ENCODE data around the gene JMJD8. TPM values are rescaled to one million over a fixed set of nuclear protein-coding genes. Genes with fewer than 3 reads are reported as not detected.

The JMJD8 gene
- polyA plus RNA-seq, 1 experiment, result 91.8 TPM

DNA sequence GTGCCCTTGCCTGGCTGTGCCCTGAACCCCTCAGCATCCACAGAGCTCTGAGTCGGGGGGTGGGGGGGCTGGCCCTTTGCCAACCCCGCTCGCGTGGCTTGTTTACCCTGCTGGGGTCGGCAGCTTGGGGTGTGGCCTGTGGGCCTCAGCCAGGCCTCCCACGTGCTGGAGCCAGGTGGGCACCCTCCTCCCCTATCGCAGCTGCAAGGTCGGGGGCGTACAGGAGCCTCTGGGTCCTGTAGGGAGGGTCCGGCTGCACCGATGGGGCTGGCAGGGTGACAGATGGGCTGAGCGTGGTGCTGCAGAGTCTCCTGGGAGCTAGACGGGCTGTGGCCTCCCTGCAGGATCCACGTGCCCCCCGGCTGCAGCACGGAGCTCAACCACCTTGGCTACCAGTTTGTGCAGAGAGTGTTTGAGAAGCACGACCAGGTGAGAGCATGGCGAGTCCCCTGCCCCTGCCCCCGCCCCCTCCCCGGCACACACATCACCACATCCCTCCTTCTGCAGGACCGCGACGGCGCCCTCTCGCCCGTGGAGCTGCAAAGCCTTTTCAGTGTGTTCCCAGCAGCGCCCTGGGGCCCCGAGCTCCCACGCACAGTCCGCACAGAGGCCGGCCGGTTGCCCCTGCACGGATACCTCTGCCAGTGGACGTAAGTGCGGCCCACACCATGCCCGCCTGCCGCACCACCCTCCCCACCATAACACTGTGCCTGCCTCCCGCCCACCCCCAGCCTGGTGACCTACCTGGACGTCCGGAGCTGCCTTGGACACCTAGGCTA is 12.6 kb downstream of the JMJD8 start:
- Histone ChIP-seq H3K36me3 (ENCODE audit: control insufficient read depth, insufficient read depth, low read length) (peaks cover 41% of the 10 kb centered on the region), H3K4me3 (ENCODE audit: low read depth, low read length) (no peak overlapping the region), H3K27me3 (ENCODE audit: control insufficient read depth, insufficient read depth, low read length) (no peaks in the 10 kb centered on the region)
- DNase-seq (ENCODE audit: low read depth), result no peak
- ChIA-PET POLR2A (no interaction called here), CTCF (no interaction called here)
- TF ChIP-seq CTCF (IDR thresholded peaks at IDR 0.05; ENCODE audit: insufficient read depth, low read depth, low read length), result no peak

DNA sequence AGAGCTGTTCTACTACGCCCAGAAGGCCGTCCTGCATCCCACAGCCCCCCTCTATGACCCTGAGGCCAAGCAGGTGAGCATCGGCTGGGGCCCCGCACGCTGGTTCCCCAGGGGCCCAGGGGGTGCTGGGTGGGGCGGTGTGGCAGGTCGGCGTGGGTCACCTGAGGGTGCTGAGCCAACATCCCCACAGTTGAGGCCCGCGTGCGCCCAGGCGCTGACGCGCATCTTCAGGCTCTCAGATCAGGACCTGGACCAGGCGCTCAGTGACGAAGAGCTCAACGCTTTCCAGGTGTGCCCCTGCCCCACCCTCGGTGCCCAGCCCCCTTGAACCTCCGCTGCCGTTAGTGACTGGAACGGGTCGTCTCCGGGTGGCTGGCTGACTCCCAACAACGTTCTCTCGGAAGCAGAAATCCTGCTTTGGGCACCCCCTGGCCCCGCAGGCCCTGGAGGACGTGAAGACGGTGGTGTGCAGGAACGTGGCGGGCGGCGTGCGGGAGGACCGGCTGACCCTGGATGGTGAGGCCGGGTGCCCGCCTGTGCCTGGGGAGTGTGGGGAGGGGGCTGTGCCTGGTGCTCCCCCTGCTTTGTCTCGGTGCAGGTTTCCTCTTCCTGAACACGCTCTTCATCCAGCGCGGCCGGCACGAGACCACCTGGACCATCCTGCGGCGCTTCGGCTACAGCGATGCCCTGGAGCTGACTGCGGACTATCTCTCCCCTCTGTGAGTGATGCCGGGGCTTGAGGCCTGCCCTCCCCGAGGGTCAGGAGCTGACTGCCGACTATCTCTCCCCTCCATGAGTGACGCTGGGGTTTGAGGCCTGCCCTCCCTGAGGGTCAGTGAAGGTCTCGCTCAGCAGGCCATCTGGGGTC is 13.4 kb downstream of the JMJD8 start:
- CTCF ChIA-PET, result interaction anchor here (0.5 to 0.6 kb wide), 2 partner anchors 9 to 27 kb away, joined by 3 to 6 read pairs; partner anchors contain the start of gene STUB1

DNA sequence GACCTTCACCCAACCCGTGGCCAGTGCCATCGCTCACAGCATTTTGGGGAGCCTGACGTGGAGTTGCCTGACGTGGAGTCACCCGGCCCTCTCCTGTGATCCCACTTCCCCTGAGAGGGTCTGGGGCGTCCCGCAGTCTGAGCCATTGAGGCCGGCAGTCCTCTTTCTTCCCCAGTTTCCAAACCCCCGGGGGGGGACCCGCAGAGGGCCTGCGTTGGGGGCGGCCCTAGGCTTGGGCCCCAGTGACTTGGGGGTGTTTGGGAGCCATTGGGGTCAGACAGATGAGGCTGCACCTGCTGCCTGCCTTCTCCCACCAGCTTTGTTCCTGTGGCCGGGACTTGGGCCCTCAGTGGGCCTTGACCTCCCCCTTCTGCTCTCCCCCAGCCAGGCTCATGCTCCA is 14.5 kb downstream of the JMJD8 start:
- H3K27me3 ChIP-seq (ENCODE audit: control insufficient read depth, insufficient read depth, low read length), result no peaks in the 10 kb centered on the region
- no peak for DNase-seq (ENCODE audit: low read depth)
- H3K36me3 ChIP-seq (ENCODE audit: control insufficient read depth, insufficient read depth, low read length), result peaks cover 41% of the 10 kb centered on the region
- ChIA-PET CTCF (no interaction called here), POLR2A (no interaction called here)
- no peak for TF ChIP-seq CTCF (IDR thresholded peaks at IDR 0.05; ENCODE audit: insufficient read depth, low read depth, low read length)
- H3K4me3 ChIP-seq (ENCODE audit: low read depth, low read length), result no peak overlapping the region

More for the DNA sequence above, 13.4 kb downstream of the JMJD8 start:
- POLR2A ChIA-PET, result no interaction called here
- H3K27me3 ChIP-seq (ENCODE audit: control insufficient read depth, insufficient read depth, low read length), result no peaks in the 10 kb centered on the region
- H3K4me3 ChIP-seq (ENCODE audit: low read depth, low read length), result no peak overlapping the region
- TF ChIP-seq CTCF (IDR thresholded peaks at IDR 0.05; ENCODE audit: insufficient read depth, low read depth, low read length), result no peak
- peaks cover 41% of the 10 kb centered on the region for H3K36me3 ChIP-seq (ENCODE audit: control insufficient read depth, insufficient read depth, low read length)
- DNase-seq (ENCODE audit: low read depth), result no peak

DNA sequence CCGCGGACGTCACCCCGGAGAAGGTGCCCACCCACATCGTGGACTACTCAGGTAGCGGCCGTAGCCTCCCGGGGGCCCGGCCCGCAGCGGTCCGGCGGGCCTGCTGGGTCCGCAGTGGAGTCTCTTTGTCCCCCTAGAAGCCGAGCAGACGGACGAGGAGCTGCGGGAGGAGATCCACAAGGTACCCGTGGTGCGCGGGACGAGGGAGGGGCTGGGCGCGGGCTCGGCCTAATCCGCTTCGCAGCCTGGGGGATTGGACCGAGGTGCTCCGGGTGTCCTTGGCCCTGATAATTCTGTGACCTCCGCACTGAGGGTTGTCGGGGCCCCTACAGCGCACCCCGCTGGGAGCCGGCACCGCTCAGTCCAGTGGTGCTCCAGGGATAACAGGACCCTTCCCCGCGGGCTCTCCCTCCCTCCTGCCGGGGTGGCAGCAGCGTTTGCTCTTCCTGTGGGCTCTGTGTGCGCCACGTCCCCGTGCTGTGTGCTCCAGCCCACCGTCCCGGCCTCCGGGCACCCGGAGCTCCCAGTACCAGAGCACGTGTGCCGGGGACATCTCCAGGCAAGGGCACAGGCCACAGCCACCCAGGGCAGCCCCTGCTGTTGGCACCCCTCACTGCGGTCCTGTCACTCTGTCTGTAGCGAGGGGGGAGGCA is 15.5 kb downstream of the JMJD8 start:
- Histone ChIP-seq H3K36me3 (ENCODE audit: control insufficient read depth, insufficient read depth, low read length) (peaks cover 39% of the 10 kb centered on the region), H3K4me3 (ENCODE audit: low read depth, low read length) (peak overlapping the region; percentile 99), H3K27me3 (ENCODE audit: control insufficient read depth, insufficient read depth, low read length) (no peaks in the 10 kb centered on the region)
- ChIA-PET POLR2A (no interaction called here), CTCF (interaction anchor here (0.7 to 3.1 kb wide), 3 partner anchors 8 to 1189 kb away, joined by 3 to 20 read pairs (median 6); partner anchors contain the start of genes RHBDL1 and STUB1)
- no peak for DNase-seq (ENCODE audit: low read depth)
- TF ChIP-seq CTCF (IDR thresholded peaks at IDR 0.05; ENCODE audit: insufficient read depth, low read depth, low read length), result no peak

All from BJ (cell line).